Stomach (tissue), 9 donors: Measurements from ENCODE around the gene PIM2. TPM values are rescaled to one million over a fixed set of nuclear protein-coding genes. Genes with fewer than 3 reads are reported as not detected.

Experiments used
- DNase-seq, 2 donors: peaks; one replicate each; pipeline versions ENCODE4 v3.0.0 to v3.0.0-alpha.2; 2013 to 2019
- H3K27ac ChIP-seq, 5 donors: fragments of 200-600 bp in 4 of 5; sonication (generic) in 4 of 5; one replicate each; pipeline ENCODE4 v1.5.1; 2013 to 2019; ENCODE audit warnings: mild to moderate bottlenecking in 1 of 5, moderate library complexity in 1 of 5
- H3K27me3 ChIP-seq, 3 donors: fragments of 200-600 bp; sonication (generic); one replicate each; pipeline ENCODE4 v1.5.1; 2017 to 2019; ENCODE audit warnings: mixed run types in 1 of 3
- H3K36me3 ChIP-seq, 4 donors: fragments of 200-600 bp; sonication (generic); 1 replicate in 3 of 4; 2 replicates in 1 of 4; pipeline ENCODE4 v1.5.1; 2016 to 2019
- H3K4me1 ChIP-seq, 4 donors: fragments of 200-600 bp; sonication (generic); one replicate each; pipeline ENCODE4 v1.5.1; 2016 to 2019
- H3K4me3 ChIP-seq, 4 donors: fragments of 200-600 bp; sonication (generic) in 3 of 4; one replicate each; pipeline ENCODE4 v1.5.1; 2016 to 2019; ENCODE audit warnings: mild to moderate bottlenecking in 1 of 4
- H3K9me3 ChIP-seq, 4 donors: fragments of 200-600 bp; sonication (generic); one replicate each; pipeline ENCODE4 v1.5.1; 2016 to 2019
- CTCF ChIP-seq, 7 experiments: fragments of 450-650 bp in 4 of 7; fragments of 200-600 bp in 3 of 7; sonication (generic) in 3 of 7; IDR thresholded peaks; one replicate each; pipeline ENCODE4 v1.5.1; 2016 to 2019; ENCODE audit warnings: antibody characterized with exemption in 7 of 7, control low read depth in 2 of 7, mild to moderate bottlenecking in 1 of 7
- EP300 ChIP-seq: sonication (generic); formaldehyde crosslinking; IDR thresholded peaks from one replicate; pipeline ENCODE4 v1.6.1; 2017; ENCODE audit warnings: antibody characterized with exemption
- POLR2A ChIP-seq, 4 donors: fragments of 450-650 bp; IDR thresholded peaks; one replicate each; pipeline ENCODE4 v1.6.1; 2016; ENCODE audit warnings: antibody characterized with exemption in 4 of 4, control low read depth in 2 of 4, mild to moderate bottlenecking in 1 of 4, moderate library complexity in 1 of 4
- POLR2AphosphoS5 ChIP-seq, 3 donors: sonication (generic); formaldehyde crosslinking; IDR thresholded peaks; one replicate each; pipeline ENCODE4 v1.6.1; 2016; ENCODE audit warnings: antibody characterized with exemption in 3 of 3
- WGBS, 5 donors: extraction: QIAGEN DNeasy Blood & Tissue Kit in 3 of 5; methylation state at CpG; one replicate each; pipeline versions ENCODE4 v1.1.5 to v1.1.7; 2013 to 2018; 5-methylcytosine and 5-hydroxymethylcytosine counted together
- intact Hi-C: fragments of 100-400 bp; cut with DNase I; formaldehyde crosslinking; loops from one replicate; pipeline ENCODE4 v1.15.1; 2023; ENCODE audit warnings: low total_unique reads
- polyA plus RNA-seq, 3 donors: library from polyadenylated mRNA; stranded (reverse); fragments of 200-250 nt; gene quantifications; one replicate each; pipeline ENCODE4 v1.2.3, GENCODE V29; 2013
- total RNA-seq, 5 donors: library from RNA; depleted of rRNA; stranded (reverse); fragments of >200 nt; gene quantifications; one replicate each; pipeline versions ENCODE4 v1.1.0 to v1.2.3, GENCODE V29; 2014 to 2016
- donor health status: healthy with polysubstance abuse.
- donor health status: Bipolar disorder and iron deficiency.
- donor health status: healthy.

The PIM2 gene
- total and polyA plus RNA-seq, 8 donors = 1.2 to 33.2 (median 9.9) TPM

- WGBS, 5 donors = 83 to 92% (median 88%) methylated on average over 4 to 5 of the region's 5 CpGs
- intact Hi-C loops = no loop called here
- no peak for TF ChIP-seq CTCF (IDR thresholded peaks at IDR 0.05)
Observed at GRCh38 chrX:48913605-48914366, 5.0 kb downstream of the PIM2 start.

GRCh38 chrX:48911412-48912182 lies 7.2 kb downstream of the PIM2 start, which contains the start of gene SLC35A2:
SLC35A2 (minus strand) TSS chrX:48911646; CDS start chrX:48911636, 10 bp downstream.
- TF ChIP-seq CTCF (IDR thresholded peaks at IDR 0.05) = no peak
- TF ChIP-seq POLR2A (IDR thresholded peaks at IDR 0.05) = peak in 2 of 4 donors; percentile 11 to 15
- TF ChIP-seq EP300 = no peak
- peak; percentile 48 to 92 (median 85) for TF ChIP-seq POLR2AphosphoS5 (IDR thresholded peaks at IDR 0.05)
- peak; percentile 88 to 93 for DNase-seq
- 0 to 48% (median 5%) methylated on average over 27 to 60 of the region's 60 CpGs for WGBS, 5 donors
- Histone ChIP-seq H3K9me3 (peaks cover 0 to 10% (median 0%) of the 10 kb centered on the region in 4 donors), H3K4me1 (peaks cover 0 to 24% (median 11%) of the 10 kb centered on the region in 4 donors), H3K27me3 (no peaks in the 10 kb centered on the region), H3K4me3 (peak within 1 kb of the TSS; percentile 54 to 78 (median 60)), H3K36me3 (peaks cover 0 to 43% (median 33%) of the 10 kb centered on the region in 4 donors), H3K27ac (peak within 1 kb of the TSS; percentile 82 to 89 (median 88))
- intact Hi-C loops = no loop called here

More at GRCh38 chrX:48913605-48914366, 5.0 kb downstream of the PIM2 start:
- DNase-seq = no peak
- peaks cover 0 to 32% (median 22%) of the 10 kb centered on the region in 4 donors for H3K4me1 ChIP-seq
- H3K4me3 ChIP-seq = no peak overlapping the region
- no peaks in the 10 kb centered on the region for H3K27me3 ChIP-seq
- peaks cover 0 to 29% (median 27%) of the 10 kb centered on the region in 4 donors for H3K36me3 ChIP-seq
- H3K27ac ChIP-seq = no peak overlapping the region
- peaks cover 0 to 10% (median 0%) of the 10 kb centered on the region in 4 donors for H3K9me3 ChIP-seq

- H3K4me3 ChIP-seq = peak overlapping the region; percentile 54 to 78 (median 60)
- peaks cover 0 to 50% (median 39%) of the 10 kb centered on the region in 4 donors for H3K36me3 ChIP-seq
- intact Hi-C loops = no loop called here
- TF ChIP-seq POLR2A (IDR thresholded peaks at IDR 0.05) = no peak
- TF ChIP-seq POLR2AphosphoS5 (IDR thresholded peaks at IDR 0.05) = no peak
- TF ChIP-seq EP300 = no peak
- TF ChIP-seq CTCF (IDR thresholded peaks at IDR 0.05) = no peak
- peaks cover 0 to 24% (median 9%) of the 10 kb centered on the region in 4 donors for H3K4me1 ChIP-seq
- 0 to 28% (median 5%) methylated on average over 12 of the region's 12 CpGs for WGBS, 5 donors
- DNase-seq = peak in 1 of 2 donors; percentile 28
- no peaks in the 10 kb centered on the region for H3K27me3 ChIP-seq
- H3K27ac ChIP-seq = peak overlapping the region; percentile 82 to 89 (median 88)
- peaks cover 0 to 10% (median 0%) of the 10 kb centered on the region in 4 donors for H3K9me3 ChIP-seq
Observed at GRCh38 chrX:48910926-48911411, 7.9 kb downstream of the PIM2 start.

GRCh38 chrX:48909703-48910294 lies 9.0 kb downstream of the PIM2 start:
- Histone ChIP-seq H3K4me3 (no peak overlapping the region), H3K4me1 (peaks cover 0 to 24% (median 9%) of the 10 kb centered on the region in 4 donors), H3K27me3 (no peaks in the 10 kb centered on the region), H3K36me3 (peaks cover 0 to 52% (median 40%) of the 10 kb centered on the region in 4 donors), H3K9me3 (peaks cover 0 to 10% (median 0%) of the 10 kb centered on the region in 4 donors), H3K27ac (no peak overlapping the region)
- TF ChIP-seq EP300 (no peak), POLR2A (IDR thresholded peaks at IDR 0.05) (no peak), POLR2AphosphoS5 (IDR thresholded peaks at IDR 0.05) (no peak), CTCF (IDR thresholded peaks at IDR 0.05) (no peak)
- 82 to 93% (median 89%) methylated on average over 4 to 17 of the region's 17 CpGs for WGBS, 5 donors
- intact Hi-C loops = no loop called here
- no peak for DNase-seq
